HepG2 (cell line): Measurements from ENCODE around the gene C14orf119. TPM values are rescaled to one million over a fixed set of nuclear protein-coding genes. Genes with fewer than 3 reads are reported as not detected.
A peak's percentile ranks its signal among the peaks of the same experiment; 100 is the strongest.

ENCODE experiments used
- LCORL ChIP-seq, 2 experiments: fragments of 450-650 bp in 1 of 2; sonication (generic) in 1 of 2; formaldehyde crosslinking in 1 of 2; IDR thresholded peaks; 2 replicates each; pipeline versions ENCODE4 v1.5.0 to v1.6.1; 2017 to 2020; ENCODE audit warnings: antibody characterized with exemption in 1 of 2, missing genetic modification reagents in 1 of 2
- SPEN ChIP-seq: sonication (generic); formaldehyde crosslinking; IDR thresholded peaks from 2 replicates; pipeline ENCODE4 v1.5.1; 2020; ENCODE audit warnings: low read depth, mild to moderate bottlenecking, missing genetic modification reagents
- TCF7L2 ChIP-seq: IDR thresholded peaks from 2 replicates; pipeline ENCODE4 v1.6.1; 2011; ENCODE audit warnings: mild to moderate bottlenecking, low read depth, low read length, moderate library complexity
- ZNF775 ChIP-seq: sonication (generic); formaldehyde crosslinking; IDR thresholded peaks from 2 replicates; pipeline ENCODE4 v1.4.0; 2020; ENCODE audit warnings: missing genetic modification reagents, mild to moderate bottlenecking, moderate library complexity, borderline replicate concordance
- polyA plus RNA-seq, 8 experiments: library from polyadenylated mRNA; depleted of rRNA in 3 of 8; stranded (reverse) in 7 of 8; unstranded in 1 of 8; fragments of >200 nt; fragmentation: Illumina TruSeq in 4 of 8; extraction: Trizol in 4 of 8; gene quantifications; 2 replicates each; pipeline versions ENCODE4 v1.2.1 to v1.2.3, GENCODE V29; 2011 to 2016; ENCODE audit warnings: low read depth in 4 of 8, missing spikeins in 1 of 8, mixed read lengths in 1 of 8; ENCODE audit not compliant: insufficient read depth in 1 of 8
- total RNA-seq, 5 experiments: library from RNA; depleted of rRNA; stranded (reverse); fragments of >200 nt; fragmentation: Illumina TruSeq; extraction: Trizol; gene quantifications; 2 replicates each; pipeline ENCODE4 v1.2.3, GENCODE V29; 2016; ENCODE audit warnings: low read depth in 1 of 5
- TF ChIP-seq, protein P1 (sequence below): sonication (generic); formaldehyde crosslinking; conservative IDR thresholded peaks from 2 replicates; pipeline ENCODE4 v1.4.0; 2020; ENCODE audit warnings: missing genetic modification reagents
- TF ChIP-seq, protein P2 (sequence below): sonication (generic); formaldehyde crosslinking; IDR thresholded peaks from 2 replicates; pipeline ENCODE4 v1.5.1; 2020; ENCODE audit warnings: mild to moderate bottlenecking, missing genetic modification reagents, moderate library complexity

Gene C14orf119
- total and polyA plus RNA-seq, 2 of the 13 experiments (the other 11 are each of a cell fraction or from before 2014, with no cell fraction given) = 117 to 206 TPM

DNA sequence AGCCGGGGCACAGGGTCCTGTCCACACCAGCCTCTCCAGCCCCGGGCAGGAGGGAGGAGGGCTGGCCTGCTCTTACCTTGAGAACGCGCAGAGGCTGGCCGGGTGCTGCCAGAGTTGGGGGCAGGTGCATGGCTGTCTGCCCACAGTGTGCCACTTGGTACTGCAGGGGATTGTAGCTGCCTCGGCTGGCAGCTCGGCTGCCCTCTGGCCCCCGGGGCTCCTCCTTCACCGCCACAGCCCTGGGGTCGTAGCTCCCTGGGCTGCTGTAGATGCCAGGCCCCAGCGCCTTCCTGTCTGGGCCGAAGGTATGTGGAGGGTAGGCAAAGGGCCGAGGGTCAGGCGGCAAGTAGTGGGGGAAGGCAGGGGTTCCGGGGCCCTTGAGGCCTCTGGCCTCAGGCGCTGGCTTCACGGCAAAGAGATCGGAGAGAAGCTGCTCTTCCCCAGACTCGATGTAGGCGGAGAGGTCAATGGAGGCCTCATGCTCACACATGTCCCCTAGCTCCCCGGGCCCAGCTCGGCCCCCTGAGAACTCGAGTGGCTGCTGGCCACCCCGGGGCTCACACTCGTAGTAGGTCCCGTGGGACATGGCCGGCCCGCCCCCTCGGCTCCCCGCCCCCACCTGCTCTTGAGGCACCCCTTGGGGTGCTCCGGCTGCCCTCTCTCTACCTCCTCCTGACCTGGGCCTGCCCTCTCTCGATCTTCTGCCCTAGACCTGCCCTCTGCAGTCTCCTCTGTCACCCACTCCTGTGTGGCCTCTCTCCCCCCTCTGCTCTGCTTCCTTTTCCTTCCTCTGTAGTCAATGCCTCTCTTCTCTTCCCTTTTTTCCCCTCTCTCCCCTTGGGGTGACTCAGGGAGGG lies 23.4 kb downstream of the C14orf119 start, which contains the start of gene CEBPE (continued):
- TF ChIP-seq, protein P1, sequence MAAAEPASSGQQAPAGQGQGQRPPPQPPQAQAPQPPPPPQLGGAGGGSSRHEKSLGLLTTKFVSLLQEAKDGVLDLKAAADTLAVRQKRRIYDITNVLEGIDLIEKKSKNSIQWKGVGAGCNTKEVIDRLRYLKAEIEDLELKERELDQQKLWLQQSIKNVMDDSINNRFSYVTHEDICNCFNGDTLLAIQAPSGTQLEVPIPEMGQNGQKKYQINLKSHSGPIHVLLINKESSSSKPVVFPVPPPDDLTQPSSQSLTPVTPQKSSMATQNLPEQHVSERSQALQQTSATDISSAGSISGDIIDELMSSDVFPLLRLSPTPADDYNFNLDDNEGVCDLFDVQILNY (CRISPR knock-in tag) = no peak
- TF ChIP-seq ZNF775 (CRISPR knock-in tag) (no peak), TCF7L2 (no peak), LCORL (IDR thresholded peaks at IDR 0.05) (no peak), LCORL (CRISPR knock-in tag; IDR thresholded peaks at IDR 0.05) (no peak), SPEN (CRISPR knock-in tag) (peak; percentile 54)
- TF ChIP-seq, protein P2, sequence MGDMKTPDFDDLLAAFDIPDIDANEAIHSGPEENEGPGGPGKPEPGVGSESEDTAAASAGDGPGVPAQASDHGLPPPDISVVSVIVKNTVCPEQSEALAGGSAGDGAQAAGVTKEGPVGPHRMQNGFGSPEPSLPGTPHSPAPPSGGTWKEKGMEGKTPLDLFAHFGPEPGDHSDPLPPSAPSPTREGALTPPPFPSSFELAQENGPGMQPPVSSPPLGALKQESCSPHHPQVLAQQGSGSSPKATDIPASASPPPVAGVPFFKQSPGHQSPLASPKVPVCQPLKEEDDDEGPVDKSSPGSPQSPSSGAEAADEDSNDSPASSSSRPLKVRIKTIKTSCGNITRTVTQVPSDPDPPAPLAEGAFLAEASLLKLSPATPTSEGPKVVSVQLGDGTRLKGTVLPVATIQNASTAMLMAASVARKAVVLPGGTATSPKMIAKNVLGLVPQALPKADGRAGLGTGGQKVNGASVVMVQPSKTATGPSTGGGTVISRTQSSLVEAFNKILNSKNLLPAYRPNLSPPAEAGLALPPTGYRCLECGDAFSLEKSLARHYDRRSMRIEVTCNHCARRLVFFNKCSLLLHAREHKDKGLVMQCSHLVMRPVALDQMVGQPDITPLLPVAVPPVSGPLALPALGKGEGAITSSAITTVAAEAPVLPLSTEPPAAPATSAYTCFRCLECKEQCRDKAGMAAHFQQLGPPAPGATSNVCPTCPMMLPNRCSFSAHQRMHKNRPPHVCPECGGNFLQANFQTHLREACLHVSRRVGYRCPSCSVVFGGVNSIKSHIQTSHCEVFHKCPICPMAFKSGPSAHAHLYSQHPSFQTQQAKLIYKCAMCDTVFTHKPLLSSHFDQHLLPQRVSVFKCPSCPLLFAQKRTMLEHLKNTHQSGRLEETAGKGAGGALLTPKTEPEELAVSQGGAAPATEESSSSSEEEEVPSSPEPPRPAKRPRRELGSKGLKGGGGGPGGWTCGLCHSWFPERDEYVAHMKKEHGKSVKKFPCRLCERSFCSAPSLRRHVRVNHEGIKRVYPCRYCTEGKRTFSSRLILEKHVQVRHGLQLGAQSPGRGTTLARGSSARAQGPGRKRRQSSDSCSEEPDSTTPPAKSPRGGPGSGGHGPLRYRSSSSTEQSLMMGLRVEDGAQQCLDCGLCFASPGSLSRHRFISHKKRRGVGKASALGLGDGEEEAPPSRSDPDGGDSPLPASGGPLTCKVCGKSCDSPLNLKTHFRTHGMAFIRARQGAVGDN (CRISPR knock-in tag) = peak; percentile 66
